ENCODE measurements around the gene ZNF275. TPM values are rescaled to one million over a fixed set of nuclear protein-coding genes. Genes with fewer than 3 reads are reported as not detected.

Gene ZNF275
- total RNA-seq, 1 donor from 2014 or later = 14.8 TPM

DNA sequence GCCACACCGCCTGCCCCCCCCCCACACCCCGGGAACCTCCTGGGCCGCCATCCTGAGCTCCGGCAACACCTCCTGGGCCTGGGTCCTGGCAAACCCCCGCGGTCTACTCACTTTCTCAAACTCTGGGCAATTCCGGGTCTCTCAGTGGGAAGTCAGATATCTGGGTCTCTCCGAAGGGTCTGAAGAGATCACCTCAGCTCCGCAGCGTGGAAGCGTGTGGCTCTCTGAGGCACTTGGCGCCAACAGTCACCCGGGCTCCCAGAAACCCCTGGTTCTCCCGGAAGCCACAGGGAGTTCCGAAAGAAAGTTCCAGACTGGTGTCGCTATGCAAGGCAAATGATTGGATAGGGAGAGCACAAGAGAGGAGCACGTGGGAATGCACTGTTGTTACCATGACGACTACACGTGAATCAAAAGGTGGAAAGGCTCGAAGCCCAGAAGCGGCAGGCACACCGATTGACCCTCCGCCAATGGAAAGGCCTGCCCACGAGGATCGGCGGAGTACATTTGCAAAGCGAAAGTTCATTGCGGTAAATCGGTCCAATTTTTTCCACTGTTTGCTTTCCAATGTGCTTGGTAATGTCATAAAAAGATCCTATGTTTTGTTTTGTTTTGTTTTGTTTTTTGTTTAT, 67.3 kb downstream of the ZNF275 start, which contains the start of gene PNMA6E:
Gene PNMA6E, minus strand, starts transcription at position 218 of the 632 bp plus-strand sequence. CDS start 2,501 bp downstream, outside the sequence.
- Mint-ChIP-seq H3K4me3 (ENCODE audit: unreplicated experiment) (no peak within 1 kb of the TSS), H3K36me3 (ENCODE audit: low read depth, unreplicated experiment) (no peaks in the 10 kb centered on the region), H3K9me3 (ENCODE audit: unreplicated experiment) (peaks cover 6% of the 10 kb centered on the region), H3K27ac (ENCODE audit: unreplicated experiment) (no peak within 1 kb of the TSS), H3K4me1 (ENCODE audit: low read depth, unreplicated experiment) (no peaks in the 10 kb centered on the region), H3K27me3 (ENCODE audit: low read depth, unreplicated experiment) (peaks cover 24% of the 10 kb centered on the region)
- no peak for DNase-seq (ENCODE audit: low read depth)
- no peak for FAIRE-seq
- H3K4me1 ChIP-seq (ENCODE audit: insufficient read depth, low read length) = no peaks in the 10 kb centered on the region
- H3K27ac ChIP-seq (ENCODE audit: low read depth, low read length) = no peak within 1 kb of the TSS
- no peak within 1 kb of the TSS for H3K9ac ChIP-seq (ENCODE audit: low read length)
- H3K9me3 ChIP-seq (ENCODE audit: insufficient read depth, low read depth, low read length) = no peaks in the 10 kb centered on the region
- H2AFZ ChIP-seq (ENCODE audit: low read depth, low read length) = no peak within 1 kb of the TSS
- H3K79me2 ChIP-seq (ENCODE audit: insufficient read depth, low read length) = no peaks in the 10 kb centered on the region
- H3K4me2 ChIP-seq (ENCODE audit: low read length) = no peak within 1 kb of the TSS
- H3K27me3 ChIP-seq (ENCODE audit: insufficient read depth, low read length) = peaks cover 4% of the 10 kb centered on the region
- no peak within 1 kb of the TSS for H3K4me3 ChIP-seq (ENCODE audit: insufficient read depth, low read depth, low read length)
- no peak for TF ChIP-seq EZH2 (IDR thresholded peaks at IDR 0.05; ENCODE audit: insufficient read depth, low read length)
- TF ChIP-seq, protein P1, sequence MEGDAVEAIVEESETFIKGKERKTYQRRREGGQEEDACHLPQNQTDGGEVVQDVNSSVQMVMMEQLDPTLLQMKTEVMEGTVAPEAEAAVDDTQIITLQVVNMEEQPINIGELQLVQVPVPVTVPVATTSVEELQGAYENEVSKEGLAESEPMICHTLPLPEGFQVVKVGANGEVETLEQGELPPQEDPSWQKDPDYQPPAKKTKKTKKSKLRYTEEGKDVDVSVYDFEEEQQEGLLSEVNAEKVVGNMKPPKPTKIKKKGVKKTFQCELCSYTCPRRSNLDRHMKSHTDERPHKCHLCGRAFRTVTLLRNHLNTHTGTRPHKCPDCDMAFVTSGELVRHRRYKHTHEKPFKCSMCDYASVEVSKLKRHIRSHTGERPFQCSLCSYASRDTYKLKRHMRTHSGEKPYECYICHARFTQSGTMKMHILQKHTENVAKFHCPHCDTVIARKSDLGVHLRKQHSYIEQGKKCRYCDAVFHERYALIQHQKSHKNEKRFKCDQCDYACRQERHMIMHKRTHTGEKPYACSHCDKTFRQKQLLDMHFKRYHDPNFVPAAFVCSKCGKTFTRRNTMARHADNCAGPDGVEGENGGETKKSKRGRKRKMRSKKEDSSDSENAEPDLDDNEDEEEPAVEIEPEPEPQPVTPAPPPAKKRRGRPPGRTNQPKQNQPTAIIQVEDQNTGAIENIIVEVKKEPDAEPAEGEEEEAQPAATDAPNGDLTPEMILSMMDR (IDR thresholded peaks at IDR 0.05; ENCODE audit: insufficient read depth, low read depth, low read length) = no peak
- H4K20me1 ChIP-seq (ENCODE audit: insufficient read depth, low read length) = no peaks in the 10 kb centered on the region
- H3K36me3 ChIP-seq (ENCODE audit: insufficient read depth, low read length) = no peaks in the 10 kb centered on the region

Other genes starting within 250 kb of the ZNF275 start
- not detected in 2 replicates for gene MAGEA1, start 154.9 kb upstream of the ZNF275 start, total RNA-seq
- not detected in 2 replicates for gene PNMA6F, start 12.4 kb upstream of the ZNF275 start, total RNA-seq
- gene PNMA6E, start 67.2 kb downstream of the ZNF275 start, total RNA-seq = not detected in 2 replicates
- gene ZFP92, start 77.3 kb downstream of the ZNF275 start, total RNA-seq = 0.26 and 0.27 TPM in 2 replicates
- gene TREX2, start 111.9 kb downstream of the ZNF275 start, total RNA-seq = 0.36 TPM in 1 of 2 replicates, not detected in the other
- 12.1 and 14.7 TPM in 2 replicates for gene HAUS7, start 136.4 kb downstream of the ZNF275 start, total RNA-seq
- gene BGN, start 160.8 kb downstream of the ZNF275 start, total RNA-seq = 50.0 and 87.7 TPM in 2 replicates
- gene ATP2B3, start 183.5 kb downstream of the ZNF275 start, total RNA-seq = 0.46 and 0.52 TPM in 2 replicates

All from astrocyte (in vitro differentiated cells and primary cell).